Trophoblast cell (in vitro differentiated cells and primary cell): ENCODE data around the gene FOXI2. TPM values are rescaled to one million over a fixed set of nuclear protein-coding genes. Genes with fewer than 3 reads are reported as not detected.

Source experiments
- DNase-seq, 2 donors: peaks; one replicate each; pipeline ENCODE4 v3.0.0-alpha.2; 2016
- H2AFZ ChIP-seq: 2 replicates; pipeline ENCODE4 v1.6.1; 2013; ENCODE audit warnings: low read length, moderate library complexity, mild to moderate bottlenecking; ENCODE audit not compliant: insufficient read depth, poor library complexity
- H2AK5ac ChIP-seq: 2 replicates; pipeline ENCODE4 v1.6.1; 2013; ENCODE audit warnings: mild to moderate bottlenecking, low read length
- H2BK120ac ChIP-seq: 2 replicates; pipeline ENCODE4 v1.6.1; 2013; ENCODE audit warnings: low read length, mild to moderate bottlenecking, moderate library complexity; ENCODE audit not compliant: insufficient read depth, poor library complexity
- H2BK12ac ChIP-seq: 2 replicates; pipeline ENCODE4 v1.6.1; 2013; ENCODE audit warnings: mild to moderate bottlenecking, low read length, moderate library complexity
- H2BK5ac ChIP-seq: 2 replicates; pipeline ENCODE4 v1.6.1; 2013; ENCODE audit warnings: low read length, low read depth, moderate library complexity, mild to moderate bottlenecking; ENCODE audit not compliant: poor library complexity
- H3K14ac ChIP-seq: 2 replicates; pipeline ENCODE4 v1.6.1; 2013; ENCODE audit warnings: mild to moderate bottlenecking, low read length
- H3K18ac ChIP-seq: 2 replicates; pipeline ENCODE4 v1.6.1; 2013; ENCODE audit warnings: mild to moderate bottlenecking, low read length
- H3K23ac ChIP-seq: 2 replicates; pipeline ENCODE4 v1.6.1; 2013; ENCODE audit warnings: low read length
- H3K27ac ChIP-seq: 2 replicates; pipeline ENCODE4 v1.5.1; 2013; ENCODE audit warnings: low read depth, mild to moderate bottlenecking, inconsistent platforms, low read length, moderate library complexity
- H3K27me3 ChIP-seq: 2 replicates; pipeline ENCODE4 v1.6.1; 2013; ENCODE audit warnings: inconsistent platforms, mild to moderate bottlenecking, low read length, moderate library complexity; ENCODE audit not compliant: insufficient read depth
- H3K36me3 ChIP-seq, 2 experiments: 1 replicate in 1 of 2; 2 replicates in 1 of 2; pipeline ENCODE4 v1.6.1; 2013; ENCODE audit warnings: low read length in 2 of 2, mild to moderate bottlenecking in 2 of 2, moderate library complexity in 1 of 2; ENCODE audit not compliant: insufficient read depth in 2 of 2, control insufficient read depth in 1 of 2
- H3K4ac ChIP-seq: 2 replicates; pipeline ENCODE4 v1.6.1; 2013; ENCODE audit warnings: low read depth, mild to moderate bottlenecking, low read length, moderate library complexity
- H3K4me1 ChIP-seq, 2 experiments: 1 replicate in 1 of 2; 2 replicates in 1 of 2; pipeline ENCODE4 v1.6.1; 2013; ENCODE audit warnings: low read length in 2 of 2, mild to moderate bottlenecking in 2 of 2, moderate library complexity in 1 of 2; ENCODE audit not compliant: insufficient read depth in 2 of 2, control insufficient read depth in 1 of 2
- H3K4me2 ChIP-seq: 2 replicates; pipeline ENCODE4 v1.6.1; 2013; ENCODE audit warnings: inconsistent platforms, mild to moderate bottlenecking, low read length, moderate library complexity
- H3K4me3 ChIP-seq: 2 replicates; pipeline ENCODE4 v1.5.1; 2013; ENCODE audit warnings: mild to moderate bottlenecking, low read depth, low read length, inconsistent platforms
- H3K79me1 ChIP-seq: one replicate; pipeline ENCODE4 v1.6.1; 2013; ENCODE audit warnings: low read length
- H3K79me2 ChIP-seq: 2 replicates; pipeline ENCODE4 v1.6.1; 2013; ENCODE audit warnings: low read length, mild to moderate bottlenecking; ENCODE audit not compliant: control insufficient read depth, insufficient read depth, poor library complexity
- H3K9ac ChIP-seq: 2 replicates; pipeline ENCODE4 v1.6.1; 2013; ENCODE audit warnings: mild to moderate bottlenecking, low read length
- H3K9me3 ChIP-seq: 2 replicates; pipeline ENCODE4 v1.6.1; 2013; ENCODE audit warnings: low read depth, mild to moderate bottlenecking, control low read depth, inconsistent platforms, low read length; ENCODE audit not compliant: insufficient read depth
- H4K12ac ChIP-seq: 2 replicates; pipeline ENCODE4 v1.6.1; 2013; ENCODE audit warnings: low read depth, mild to moderate bottlenecking, low read length, moderate library complexity
- H4K8ac ChIP-seq: 2 replicates; pipeline ENCODE4 v1.6.1; 2013; ENCODE audit warnings: low read depth, mild to moderate bottlenecking, low read length, moderate library complexity
- H4K91ac ChIP-seq: one replicate; pipeline ENCODE4 v1.6.1; 2013; ENCODE audit warnings: low read depth, mild to moderate bottlenecking, low read length, moderate library complexity
- WGBS: extraction: QIAGEN DNeasy Blood & Tissue Kit; methylation state at CpG from one replicate; pipeline ENCODE4 v1.1.7; 2013; ENCODE audit warnings: missing lambda C conversion rate; ENCODE audit not compliant: insufficient read length, insufficient coverage; ENCODE audit errors: extremely low coverage; 5-methylcytosine and 5-hydroxymethylcytosine counted together
- polyA plus RNA-seq: library from polyadenylated mRNA; stranded (reverse); fragments of 200-250 nt; gene quantifications from 2 replicates; pipeline ENCODE4 v1.2.3, GENCODE V29; 2013

FOXI2 gene
- not detected in 2 replicates for polyA plus RNA-seq

DNA sequence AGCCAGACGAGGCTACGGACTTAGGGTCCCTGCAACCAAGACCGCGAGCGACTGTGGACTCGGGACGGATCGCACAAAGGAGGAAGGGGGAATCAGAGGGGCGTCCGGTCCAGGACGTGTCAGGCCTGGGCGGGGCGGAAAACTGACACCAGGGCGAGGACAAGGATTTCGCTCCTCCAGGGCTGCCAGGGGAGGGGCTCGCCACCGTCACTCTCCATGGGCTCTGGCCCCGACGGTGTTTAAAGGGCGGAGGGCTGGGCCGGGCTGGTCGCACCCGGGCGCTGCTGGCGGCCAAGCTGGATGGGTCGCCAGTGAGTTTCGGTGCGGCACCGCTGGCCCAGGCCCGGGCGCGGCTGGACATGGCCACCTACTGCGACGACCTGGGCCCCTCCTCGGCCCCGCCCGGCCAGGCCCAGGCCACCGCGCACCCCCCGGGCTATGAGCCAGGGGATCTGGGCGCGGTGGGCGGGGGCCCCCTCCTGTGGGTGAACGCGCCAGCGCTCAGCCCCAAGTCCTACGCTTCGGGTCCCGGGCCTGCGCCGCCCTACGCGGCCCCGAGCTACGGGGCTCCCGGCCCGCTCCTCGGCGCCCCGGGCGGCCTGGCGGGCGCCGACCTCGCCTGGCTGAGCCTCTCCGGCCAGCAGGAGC lies at the start of gene FOXI2:
FOXI2 (plus strand) TSS at position 271 of the 648 bp plus-strand sequence; CDS start at position 360, 89 bp downstream.
- no peak within 1 kb of the TSS for H4K91ac ChIP-seq
- H3K9me3 ChIP-seq = peaks cover 6% of the 10 kb centered on the region
- no peak within 1 kb of the TSS for H3K14ac ChIP-seq
- H3K23ac ChIP-seq = no peak within 1 kb of the TSS
- no peak within 1 kb of the TSS for H2AFZ ChIP-seq
- no peak within 1 kb of the TSS for H3K4ac ChIP-seq
- no peak within 1 kb of the TSS for H3K18ac ChIP-seq
- H3K79me1 ChIP-seq = no peaks in the 10 kb centered on the region
- H3K27me3 ChIP-seq = peaks cover 49% of the 10 kb centered on the region
- H3K4me1 ChIP-seq = peaks cover 6% of the 10 kb centered on the region in 2 experiments
- H4K8ac ChIP-seq = no peak within 1 kb of the TSS
- H4K12ac ChIP-seq = no peak within 1 kb of the TSS
- H3K9ac ChIP-seq = no peak within 1 kb of the TSS
- H3K79me2 ChIP-seq = no peaks in the 10 kb centered on the region
- H2BK120ac ChIP-seq = no peak within 1 kb of the TSS
- no peaks in the 10 kb centered on the region for H3K36me3 ChIP-seq
- H2BK12ac ChIP-seq = no peak within 1 kb of the TSS
- no peak within 1 kb of the TSS for H2AK5ac ChIP-seq
- H3K4me3 ChIP-seq = peak within 1 kb of the TSS; percentile 10
- H2BK5ac ChIP-seq = no peak within 1 kb of the TSS
- DNase-seq = no peak
- no peak within 1 kb of the TSS for H3K27ac ChIP-seq
- WGBS = no CpG with 5 or more reads among the region's 66 CpGs
- H3K4me2 ChIP-seq = peak within 1 kb of the TSS; percentile 49

GRCh38 chr10:127687548-127687947 lies 49.4 kb upstream of the FOXI2 start:
- Histone ChIP-seq H2BK120ac (no peak overlapping the region), H3K79me2 (no peaks in the 10 kb centered on the region), H4K12ac (no peak overlapping the region), H3K23ac (no peak overlapping the region), H2AK5ac (no peak overlapping the region), H3K4me3 (no peak overlapping the region), H3K18ac (no peak overlapping the region), H4K91ac (no peak overlapping the region), H3K9me3 (peaks cover 2% of the 10 kb centered on the region), H3K4ac (no peak overlapping the region), H2AFZ (no peak overlapping the region), H3K27ac (no peak overlapping the region), H2BK12ac (no peak overlapping the region), H3K79me1 (no peaks in the 10 kb centered on the region), H3K9ac (no peak overlapping the region), H3K4me2 (no peak overlapping the region), H4K8ac (no peak overlapping the region), H3K27me3 (no peaks in the 10 kb centered on the region), H3K4me1 (no peaks in the 10 kb centered on the region), H3K14ac (no peak overlapping the region), H3K36me3 (no peaks in the 10 kb centered on the region), H2BK5ac (no peak overlapping the region)
- no CpG with 5 or more reads among the region's 6 CpGs for WGBS
- DNase-seq = peak; percentile 31 to 48

DNA sequence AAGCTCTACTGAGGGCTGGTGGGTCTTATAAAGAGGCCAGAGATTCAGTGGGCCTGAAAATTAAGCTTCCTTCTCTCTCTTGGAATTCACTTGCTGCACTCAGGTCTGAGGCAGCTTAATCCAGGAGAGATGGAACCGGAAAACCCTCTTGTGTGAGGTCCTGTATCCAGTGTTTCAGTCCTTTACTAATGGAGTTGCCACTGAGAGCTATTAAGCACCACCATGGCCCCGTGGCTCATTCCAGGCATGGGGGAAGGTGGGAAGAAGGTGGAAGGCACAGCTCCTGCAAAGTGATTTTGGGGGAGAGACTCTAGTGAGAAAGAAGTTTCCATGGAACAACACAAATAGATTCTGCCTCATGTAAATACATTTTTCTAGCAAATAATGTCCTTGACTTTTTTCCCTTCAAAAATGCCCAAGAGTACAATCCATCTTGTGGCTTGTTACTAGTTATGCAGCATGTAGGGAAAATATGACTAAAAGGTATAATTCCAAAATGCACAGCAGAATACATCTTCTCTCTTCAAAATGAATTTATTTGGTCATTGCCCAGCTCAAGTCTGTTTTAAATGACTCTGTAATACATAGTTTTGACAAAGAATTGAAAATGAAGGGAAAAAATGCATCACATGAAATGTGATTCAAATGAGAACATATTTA lies 46.7 kb upstream of the FOXI2 start:
- Histone ChIP-seq H3K36me3 (no peaks in the 10 kb centered on the region), H2BK120ac (no peak overlapping the region), H3K4ac (no peak overlapping the region), H4K8ac (no peak overlapping the region), H4K91ac (no peak overlapping the region), H2BK12ac (no peak overlapping the region), H3K14ac (no peak overlapping the region), H3K4me2 (no peak overlapping the region), H2BK5ac (no peak overlapping the region), H3K23ac (no peak overlapping the region), H3K9me3 (no peaks in the 10 kb centered on the region), H3K27me3 (no peaks in the 10 kb centered on the region), H2AFZ (no peak overlapping the region), H4K12ac (no peak overlapping the region), H3K18ac (no peak overlapping the region), H3K4me1 (no peaks in the 10 kb centered on the region), H3K79me2 (no peaks in the 10 kb centered on the region), H3K27ac (no peak overlapping the region), H3K4me3 (no peak overlapping the region), H3K79me1 (no peaks in the 10 kb centered on the region), H2AK5ac (no peak overlapping the region), H3K9ac (no peak overlapping the region)
- WGBS = no CpG with 5 or more reads among the region's 2 CpGs
- no peak for DNase-seq

DNA sequence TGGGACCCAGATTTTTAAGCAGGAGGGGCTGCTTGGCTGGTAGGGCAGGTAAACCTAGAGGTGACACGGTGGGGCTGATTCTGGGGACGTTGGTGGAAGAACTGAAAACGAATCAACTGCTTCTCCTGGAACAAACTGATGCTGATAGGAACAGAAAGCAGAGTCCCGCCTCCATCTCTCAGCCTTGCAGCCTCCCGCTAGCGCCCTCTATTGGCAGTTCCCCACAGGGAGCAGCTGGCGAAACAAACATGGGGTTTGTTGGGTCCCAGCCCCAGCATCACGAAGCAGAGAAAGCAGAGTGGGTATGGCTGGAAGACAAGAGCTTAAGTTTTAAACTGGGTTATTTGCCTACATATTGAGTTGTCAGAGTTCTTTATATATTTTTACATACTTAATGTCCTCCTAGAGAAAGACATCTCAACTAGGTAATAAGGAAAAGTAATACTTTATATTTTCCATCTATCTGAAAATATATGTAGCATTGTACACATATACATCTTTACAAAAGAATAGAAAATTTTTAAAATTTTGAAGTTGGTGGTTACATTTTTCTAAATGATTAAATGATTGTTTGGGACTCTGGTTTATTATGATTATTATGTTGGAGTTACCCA lies 42.3 kb upstream of the FOXI2 start:
- H3K79me1 ChIP-seq = no peaks in the 10 kb centered on the region
- no peak overlapping the region for H3K9ac ChIP-seq
- no peak overlapping the region for H4K91ac ChIP-seq
- H3K9me3 ChIP-seq = no peaks in the 10 kb centered on the region
- H3K23ac ChIP-seq = no peak overlapping the region
- H3K4me3 ChIP-seq = no peak overlapping the region
- no peak overlapping the region for H3K4me2 ChIP-seq
- no peak overlapping the region for H4K8ac ChIP-seq
- no peaks in the 10 kb centered on the region for H3K36me3 ChIP-seq
- no peak overlapping the region for H2AK5ac ChIP-seq
- no CpG with 5 or more reads among the region's 8 CpGs for WGBS
- no peak overlapping the region for H4K12ac ChIP-seq
- H2BK12ac ChIP-seq = no peak overlapping the region
- no peak overlapping the region for H3K14ac ChIP-seq
- H3K18ac ChIP-seq = no peak overlapping the region
- H3K79me2 ChIP-seq = no peaks in the 10 kb centered on the region
- H3K27ac ChIP-seq = no peak overlapping the region
- H2BK120ac ChIP-seq = no peak overlapping the region
- no peak overlapping the region for H2AFZ ChIP-seq
- peak; percentile 14 to 26 for DNase-seq
- no peak overlapping the region for H3K4ac ChIP-seq
- no peak overlapping the region for H2BK5ac ChIP-seq
- no peaks in the 10 kb centered on the region for H3K4me1 ChIP-seq
- no peaks in the 10 kb centered on the region for H3K27me3 ChIP-seq
